ENCODE measurements around the gene NUBP2.

The NUBP2 gene

DNA sequence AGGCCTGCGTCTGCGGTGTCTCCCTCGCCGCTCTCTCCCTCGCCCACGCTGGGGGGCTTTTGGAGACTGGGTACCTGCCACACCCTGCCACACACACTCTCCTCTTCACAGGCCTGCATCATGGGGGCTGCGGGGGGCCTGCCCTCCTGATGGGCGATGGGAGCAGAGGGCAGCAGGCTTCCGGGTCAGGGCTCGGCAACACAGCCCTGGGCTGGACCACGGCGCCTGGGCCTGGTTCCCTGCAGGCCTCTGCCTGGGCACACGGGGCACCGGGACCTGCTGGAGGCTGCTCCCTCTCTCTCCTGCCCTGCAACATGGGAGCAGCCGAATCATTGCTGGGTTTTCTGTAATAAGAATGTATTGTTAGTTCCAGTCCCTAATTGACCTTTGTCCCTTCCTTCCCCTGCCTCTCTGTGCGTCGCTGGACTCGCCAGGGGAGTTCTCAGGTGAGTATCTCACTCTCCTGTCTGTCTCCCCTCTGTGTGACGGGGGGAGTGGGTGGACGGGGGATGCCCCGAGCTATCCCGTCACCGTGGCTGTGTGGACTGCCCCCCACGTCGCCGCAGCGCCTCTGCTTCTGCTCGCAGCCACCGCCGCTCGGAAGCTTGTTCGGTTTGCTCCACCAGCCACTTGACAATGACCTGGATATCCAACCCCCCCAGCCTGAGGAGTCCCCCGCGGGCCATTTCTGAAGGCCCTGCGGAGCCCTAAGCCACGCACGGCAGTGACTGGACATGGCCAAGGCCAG lies 24.9 kb upstream of the NUBP2 start:
- TF ChIP-seq RAD21 (IDR thresholded peaks at IDR 0.05; ENCODE audit: low read depth), result no peak
- no peak for TF ChIP-seq TAF1 (IDR thresholded peaks at IDR 0.05; ENCODE audit: low read depth)
- TF ChIP-seq, protein P1, sequence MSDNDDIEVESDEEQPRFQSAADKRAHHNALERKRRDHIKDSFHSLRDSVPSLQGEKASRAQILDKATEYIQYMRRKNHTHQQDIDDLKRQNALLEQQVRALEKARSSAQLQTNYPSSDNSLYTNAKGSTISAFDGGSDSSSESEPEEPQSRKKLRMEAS (IDR thresholded peaks at IDR 0.05), result no peak

DNA sequence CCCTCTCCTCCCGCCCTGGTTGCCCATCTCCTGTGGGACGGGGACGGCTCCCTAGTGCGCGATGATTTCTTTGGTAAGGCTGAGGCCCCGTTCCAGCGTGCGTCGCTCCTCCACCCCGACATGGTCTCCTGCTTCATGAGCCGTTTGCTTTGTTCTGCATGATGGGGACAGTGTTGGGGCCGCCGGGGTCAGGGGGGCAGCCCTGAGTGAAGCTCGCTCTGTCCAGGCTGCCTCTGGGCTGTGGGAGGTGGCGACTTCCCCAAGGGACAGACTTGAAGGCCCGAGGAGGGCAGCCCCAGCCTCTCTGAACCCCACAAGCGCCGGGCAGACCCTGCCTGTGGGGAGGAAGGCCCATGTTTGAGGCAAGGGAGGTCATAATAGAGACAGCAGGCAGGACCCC lies 23.8 kb upstream of the NUBP2 start:
- no peak for TF ChIP-seq ZBTB7A (IDR thresholded peaks at IDR 0.05; ENCODE audit: low read depth)
- TF ChIP-seq CEBPB (IDR thresholded peaks at IDR 0.05), result no peak
- TF ChIP-seq TEAD4 (IDR thresholded peaks at IDR 0.05), result no peak
- no peak for TF ChIP-seq EGR1 (IDR thresholded peaks at IDR 0.05)
- TF ChIP-seq, protein P2, sequence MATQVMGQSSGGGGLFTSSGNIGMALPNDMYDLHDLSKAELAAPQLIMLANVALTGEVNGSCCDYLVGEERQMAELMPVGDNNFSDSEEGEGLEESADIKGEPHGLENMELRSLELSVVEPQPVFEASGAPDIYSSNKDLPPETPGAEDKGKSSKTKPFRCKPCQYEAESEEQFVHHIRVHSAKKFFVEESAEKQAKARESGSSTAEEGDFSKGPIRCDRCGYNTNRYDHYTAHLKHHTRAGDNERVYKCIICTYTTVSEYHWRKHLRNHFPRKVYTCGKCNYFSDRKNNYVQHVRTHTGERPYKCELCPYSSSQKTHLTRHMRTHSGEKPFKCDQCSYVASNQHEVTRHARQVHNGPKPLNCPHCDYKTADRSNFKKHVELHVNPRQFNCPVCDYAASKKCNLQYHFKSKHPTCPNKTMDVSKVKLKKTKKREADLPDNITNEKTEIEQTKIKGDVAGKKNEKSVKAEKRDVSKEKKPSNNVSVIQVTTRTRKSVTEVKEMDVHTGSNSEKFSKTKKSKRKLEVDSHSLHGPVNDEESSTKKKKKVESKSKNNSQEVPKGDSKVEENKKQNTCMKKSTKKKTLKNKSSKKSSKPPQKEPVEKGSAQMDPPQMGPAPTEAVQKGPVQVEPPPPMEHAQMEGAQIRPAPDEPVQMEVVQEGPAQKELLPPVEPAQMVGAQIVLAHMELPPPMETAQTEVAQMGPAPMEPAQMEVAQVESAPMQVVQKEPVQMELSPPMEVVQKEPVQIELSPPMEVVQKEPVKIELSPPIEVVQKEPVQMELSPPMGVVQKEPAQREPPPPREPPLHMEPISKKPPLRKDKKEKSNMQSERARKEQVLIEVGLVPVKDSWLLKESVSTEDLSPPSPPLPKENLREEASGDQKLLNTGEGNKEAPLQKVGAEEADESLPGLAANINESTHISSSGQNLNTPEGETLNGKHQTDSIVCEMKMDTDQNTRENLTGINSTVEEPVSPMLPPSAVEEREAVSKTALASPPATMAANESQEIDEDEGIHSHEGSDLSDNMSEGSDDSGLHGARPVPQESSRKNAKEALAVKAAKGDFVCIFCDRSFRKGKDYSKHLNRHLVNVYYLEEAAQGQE (IDR thresholded peaks at IDR 0.05; ENCODE audit: low read depth), result no peak
- no peak for TF ChIP-seq NFIC (IDR thresholded peaks at IDR 0.05)
- TF ChIP-seq, protein P1 (IDR thresholded peaks at IDR 0.05), result no peak
- TF ChIP-seq EP300 (IDR thresholded peaks at IDR 0.05; ENCODE audit: borderline replicate concordance), result no peak
- TF ChIP-seq FOXM1 (IDR thresholded peaks at IDR 0.05; ENCODE audit: borderline replicate concordance, low read depth), result no peak
- no peak for TF ChIP-seq TCF12 (IDR thresholded peaks at IDR 0.05; ENCODE audit: low read depth)
- TF ChIP-seq RAD21 (IDR thresholded peaks at IDR 0.05; ENCODE audit: low read depth), result no peak
- TF ChIP-seq YY1 (IDR thresholded peaks at IDR 0.05; ENCODE audit: low read depth), result no peak
- TF ChIP-seq, protein P3, sequence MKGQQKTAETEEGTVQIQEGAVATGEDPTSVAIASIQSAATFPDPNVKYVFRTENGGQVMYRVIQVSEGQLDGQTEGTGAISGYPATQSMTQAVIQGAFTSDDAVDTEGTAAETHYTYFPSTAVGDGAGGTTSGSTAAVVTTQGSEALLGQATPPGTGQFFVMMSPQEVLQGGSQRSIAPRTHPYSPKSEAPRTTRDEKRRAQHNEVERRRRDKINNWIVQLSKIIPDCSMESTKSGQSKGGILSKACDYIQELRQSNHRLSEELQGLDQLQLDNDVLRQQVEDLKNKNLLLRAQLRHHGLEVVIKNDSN (IDR thresholded peaks at IDR 0.05), result no peak
- no peak for TF ChIP-seq CREB1 (IDR thresholded peaks at IDR 0.05; ENCODE audit: low read depth)
- no peak for TF ChIP-seq TAF1 (IDR thresholded peaks at IDR 0.05; ENCODE audit: low read depth)

DNA sequence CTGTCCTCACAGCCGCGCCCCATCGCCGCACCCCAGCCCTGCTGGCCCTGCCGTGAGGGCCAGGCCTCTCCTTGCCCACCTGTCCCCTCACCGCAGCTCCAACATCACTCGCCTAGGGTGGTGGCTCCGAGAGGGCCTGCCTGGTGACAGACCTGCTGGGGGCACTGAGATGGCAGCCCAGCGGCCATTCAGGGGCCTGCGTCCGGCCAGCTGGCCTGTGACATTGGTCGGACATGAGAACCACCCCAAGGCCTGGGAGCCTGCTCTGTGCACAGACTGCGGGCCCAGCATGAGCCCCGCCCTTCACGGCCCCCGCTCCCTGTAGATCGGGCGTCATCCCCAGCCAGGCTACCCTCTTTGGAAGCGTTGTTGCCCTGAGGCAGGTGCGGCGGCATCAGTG lies 23.2 kb upstream of the NUBP2 start:
- TF ChIP-seq EGR1 (IDR thresholded peaks at IDR 0.05) (no peak), TEAD4 (IDR thresholded peaks at IDR 0.05) (no peak), YY1 (IDR thresholded peaks at IDR 0.05; ENCODE audit: low read depth) (no peak), ZBTB7A (IDR thresholded peaks at IDR 0.05; ENCODE audit: low read depth) (no peak), TCF12 (IDR thresholded peaks at IDR 0.05; ENCODE audit: low read depth) (no peak), CEBPB (IDR thresholded peaks at IDR 0.05) (no peak), RAD21 (IDR thresholded peaks at IDR 0.05; ENCODE audit: low read depth) (no peak), NFIC (IDR thresholded peaks at IDR 0.05) (no peak), TAF1 (IDR thresholded peaks at IDR 0.05; ENCODE audit: low read depth) (no peak), FOXM1 (IDR thresholded peaks at IDR 0.05; ENCODE audit: borderline replicate concordance, low read depth) (no peak), EP300 (IDR thresholded peaks at IDR 0.05; ENCODE audit: borderline replicate concordance) (no peak), CREB1 (IDR thresholded peaks at IDR 0.05; ENCODE audit: low read depth) (no peak)
- TF ChIP-seq, protein P2 (IDR thresholded peaks at IDR 0.05; ENCODE audit: low read depth), result no peak
- TF ChIP-seq, protein P3 (IDR thresholded peaks at IDR 0.05), result no peak
- TF ChIP-seq, protein P1 (IDR thresholded peaks at IDR 0.05), result no peak

DNA sequence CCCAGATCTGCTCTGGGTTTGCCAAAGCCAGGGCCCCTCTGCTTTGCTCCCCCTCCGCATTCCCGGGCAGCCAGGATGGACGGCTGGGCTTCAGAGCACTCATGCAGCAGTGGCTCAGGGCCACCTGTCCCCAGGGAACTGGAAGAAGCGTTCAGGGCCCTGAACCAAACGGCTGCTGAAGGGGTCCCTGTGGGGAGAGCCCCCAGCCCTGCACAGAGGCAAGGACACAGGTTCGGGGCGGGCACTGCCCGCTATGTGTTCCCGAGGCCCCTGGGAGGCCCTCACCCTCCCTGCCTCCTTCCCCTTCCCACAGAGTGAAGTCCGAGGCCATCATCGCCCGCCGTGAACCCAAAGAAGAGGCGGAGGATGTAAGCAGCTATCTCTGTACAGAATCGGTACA lies 21.8 kb upstream of the NUBP2 start:
- TF ChIP-seq EP300 (IDR thresholded peaks at IDR 0.05; ENCODE audit: borderline replicate concordance) (no peak), EGR1 (IDR thresholded peaks at IDR 0.05) (no peak), NFIC (IDR thresholded peaks at IDR 0.05) (no peak), RAD21 (IDR thresholded peaks at IDR 0.05; ENCODE audit: low read depth) (no peak), TAF1 (IDR thresholded peaks at IDR 0.05; ENCODE audit: low read depth) (no peak), CREB1 (IDR thresholded peaks at IDR 0.05; ENCODE audit: low read depth) (no peak)
- TF ChIP-seq, protein P2 (IDR thresholded peaks at IDR 0.05; ENCODE audit: low read depth), result no peak

All from Ishikawa (cell line).